ENCODE results near the gene DHRS13.

DHRS13 gene

GRCh38 chr17:28875848-28876550 lies 26.9 kb downstream of the DHRS13 start:
- Histone ChIP-seq H3K4me2 (ENCODE audit: low read depth, low read length) (no peak overlapping the region), H2AFZ (ENCODE audit: low read length) (no peak overlapping the region), H3K4me3 (ENCODE audit: low read length) (no peak overlapping the region), H3K27ac (ENCODE audit: low read length) (no peak overlapping the region), H3K9me3 (replicated peaks; ENCODE audit: insufficient read depth, low read length) (no peaks in the 10 kb centered on the region), H3K27me3 (replicated peaks; ENCODE audit: insufficient read depth, low read length) (no peaks in the 10 kb centered on the region), H3K9me2 (replicated peaks; ENCODE audit: insufficient read depth, low read length) (no peaks in the 10 kb centered on the region), H3K36me3 (replicated peaks; ENCODE audit: insufficient read depth, low read length) (no peaks in the 10 kb centered on the region), H3F3A (ENCODE audit: insufficient read depth, low read length) (peaks cover 4% of the 10 kb centered on the region; the same call in 1 of the 2 replicates), H3K9ac (ENCODE audit: low read length) (no peak overlapping the region), H4K20me1 (ENCODE audit: insufficient read depth, low read length) (no peaks in the 10 kb centered on the region), H3K4me1 (ENCODE audit: low read length) (peaks cover 2% of the 10 kb centered on the region), H3K79me2 (ENCODE audit: low read length) (no peaks in the 10 kb centered on the region)
- TF ChIP-seq CTCF (IDR thresholded peaks at IDR 0.05; ENCODE audit: low read length) (no peak), EZH2 (optimal IDR thresholded peaks at IDR 0.05; ENCODE audit: low read depth, low read length) (no peak)
- DNase-seq = no peak

- TF ChIP-seq EZH2 (optimal IDR thresholded peaks at IDR 0.05; ENCODE audit: low read depth, low read length) (no peak), EZH2phosphoT487 (IDR thresholded peaks at IDR 0.05; ENCODE audit: low read length) (no peak), CTCF (IDR thresholded peaks at IDR 0.05; ENCODE audit: low read length) (no peak)
- Histone ChIP-seq H3K4me2 (ENCODE audit: low read depth, low read length) (no peak overlapping the region), H4K20me1 (ENCODE audit: insufficient read depth, low read length) (no peaks in the 10 kb centered on the region), H3K9me3 (replicated peaks; ENCODE audit: insufficient read depth, low read length) (no peaks in the 10 kb centered on the region), H3F3A (ENCODE audit: insufficient read depth, low read length) (peaks cover 4% of the 10 kb centered on the region; the same call in 1 of the 2 replicates), H2AFZ (ENCODE audit: low read length) (no peak overlapping the region), H3K4me3 (ENCODE audit: low read length) (no peak overlapping the region), H3K9ac (ENCODE audit: low read length) (no peak overlapping the region), H3K27ac (ENCODE audit: low read length) (no peak overlapping the region), H3K4me1 (ENCODE audit: low read length) (peaks cover 4% of the 10 kb centered on the region), H3K27me3 (replicated peaks; ENCODE audit: insufficient read depth, low read length) (no peaks in the 10 kb centered on the region), H3K9me2 (replicated peaks; ENCODE audit: insufficient read depth, low read length) (no peaks in the 10 kb centered on the region), H3K36me3 (replicated peaks; ENCODE audit: insufficient read depth, low read length) (no peaks in the 10 kb centered on the region), H3K79me2 (ENCODE audit: low read length) (no peaks in the 10 kb centered on the region)
- DNase-seq = no peak
Measured at GRCh38 chr17:28874750-28875149, 28.1 kb downstream of the DHRS13 start.

GRCh38 chr17:28873839-28874238 lies 29.0 kb downstream of the DHRS13 start:
- H3K9me2 ChIP-seq (replicated peaks; ENCODE audit: insufficient read depth, low read length) = no peaks in the 10 kb centered on the region
- no peak overlapping the region for H3K4me2 ChIP-seq (ENCODE audit: low read depth, low read length)
- no peaks in the 10 kb centered on the region for H3K27me3 ChIP-seq (replicated peaks; ENCODE audit: insufficient read depth, low read length)

More at GRCh38 chr17:28873839-28874238, 29.0 kb downstream of the DHRS13 start:
- no peak overlapping the region for H3K27ac ChIP-seq (ENCODE audit: low read length)
- H4K20me1 ChIP-seq (ENCODE audit: insufficient read depth, low read length) = no peaks in the 10 kb centered on the region
- H3K9me3 ChIP-seq (replicated peaks; ENCODE audit: insufficient read depth, low read length) = no peaks in the 10 kb centered on the region
- H3K79me2 ChIP-seq (ENCODE audit: low read length) = no peaks in the 10 kb centered on the region
- no peak overlapping the region for H2AFZ ChIP-seq (ENCODE audit: low read length)
- TF ChIP-seq EZH2phosphoT487 (IDR thresholded peaks at IDR 0.05; ENCODE audit: low read length) (no peak), EZH2 (optimal IDR thresholded peaks at IDR 0.05; ENCODE audit: low read depth, low read length) (no peak), CTCF (IDR thresholded peaks at IDR 0.05; ENCODE audit: low read length) (no peak)
- no peak overlapping the region for H3K9ac ChIP-seq (ENCODE audit: low read length)
- peaks cover 4% of the 10 kb centered on the region for H3K4me1 ChIP-seq (ENCODE audit: low read length)
- no peaks in the 10 kb centered on the region for H3K36me3 ChIP-seq (replicated peaks; ENCODE audit: insufficient read depth, low read length)
- no peak for DNase-seq
- H3K4me3 ChIP-seq (ENCODE audit: low read length) = no peak overlapping the region
- peaks cover 4% of the 10 kb centered on the region; the same call in 1 of the 2 replicates for H3F3A ChIP-seq (ENCODE audit: insufficient read depth, low read length)

All from MM.1S (cell line).